Mesendoderm (in vitro differentiated cells): ENCODE results near the gene DAAM1.

Source experiments
- DNase-seq: peaks from one replicate; pipeline ENCODE4 v3.0.0; 2013
- H2AK5ac ChIP-seq: 2 replicates; pipeline ENCODE4 v1.6.1; 2013; ENCODE audit warnings: low read length, inconsistent platforms
- H2BK120ac ChIP-seq: 2 replicates; pipeline ENCODE4 v1.6.1; 2013; ENCODE audit warnings: low read depth, mild to moderate bottlenecking, low read length, moderate library complexity, mixed read lengths
- H2BK15ac ChIP-seq: replicated peaks from 2 replicates; pipeline ENCODE4 v1.6.1; 2013; ENCODE audit warnings: low read depth, mild to moderate bottlenecking, moderate library complexity
- H2BK5ac ChIP-seq: 2 replicates; pipeline ENCODE4 v1.6.1; 2013; ENCODE audit warnings: low read length, inconsistent platforms
- H3K18ac ChIP-seq: 2 replicates; pipeline ENCODE4 v1.6.1; 2013; ENCODE audit warnings: mild to moderate bottlenecking, low read length, mixed read lengths
- H3K23ac ChIP-seq: one replicate; pipeline ENCODE4 v1.6.1; 2013; ENCODE audit warnings: low read length
- H3K27ac ChIP-seq: 2 replicates; pipeline ENCODE4 v1.5.1; 2013; ENCODE audit warnings: low read depth, mild to moderate bottlenecking, inconsistent platforms, low read length, moderate library complexity
- H3K27me3 ChIP-seq: 2 replicates; pipeline ENCODE4 v1.6.1; 2013; ENCODE audit warnings: low read length, control low read depth, mild to moderate bottlenecking, inconsistent platforms; ENCODE audit not compliant: insufficient read depth, poor library complexity
- H3K36me3 ChIP-seq: 2 replicates; pipeline ENCODE4 v1.6.1; 2013; ENCODE audit warnings: low read length, inconsistent platforms; ENCODE audit not compliant: control insufficient read depth, insufficient read depth
- H3K4ac ChIP-seq: one replicate; pipeline ENCODE4 v1.6.1; 2013; ENCODE audit warnings: low read depth, mild to moderate bottlenecking, low read length, moderate library complexity
- H3K4me1 ChIP-seq: 2 replicates; pipeline ENCODE4 v1.6.1; 2013; ENCODE audit warnings: low read depth, low read length, inconsistent platforms; ENCODE audit not compliant: control insufficient read depth
- H3K4me2 ChIP-seq: 2 replicates; pipeline ENCODE4 v1.6.1; 2013; ENCODE audit warnings: low read length
- H3K4me3 ChIP-seq: 2 replicates; pipeline ENCODE4 v1.5.1; 2013; ENCODE audit warnings: mild to moderate bottlenecking, low read length
- H3K56ac ChIP-seq: one replicate; pipeline ENCODE4 v1.6.1; 2013; ENCODE audit warnings: low read length
- H3K79me1 ChIP-seq: 2 replicates; pipeline ENCODE4 v1.6.1; 2013; ENCODE audit warnings: low read length, inconsistent platforms
- H3K79me2 ChIP-seq: 2 replicates; pipeline ENCODE4 v1.6.1; 2013; ENCODE audit warnings: mild to moderate bottlenecking, low read length; ENCODE audit not compliant: control insufficient read depth, insufficient read depth
- H3K9ac ChIP-seq: 2 replicates; pipeline ENCODE4 v1.6.1; 2013; ENCODE audit warnings: low read length, inconsistent platforms
- H4K5ac ChIP-seq: one replicate; pipeline ENCODE4 v1.6.1; 2013; ENCODE audit warnings: low read length
- H4K8ac ChIP-seq: one replicate; pipeline ENCODE4 v1.6.1; 2013; ENCODE audit warnings: low read depth, mild to moderate bottlenecking, control low read depth, low read length, moderate library complexity
- WGBS: extraction: QIAGEN DNeasy Blood & Tissue Kit; methylation state at CpG from one replicate; pipeline ENCODE4 v1.1.7; 2013; ENCODE audit warnings: low lambda C conversion rate, missing lambda C conversion rate; ENCODE audit not compliant: insufficient coverage; ENCODE audit errors: extremely low coverage; 5-methylcytosine and 5-hydroxymethylcytosine counted together

Gene DAAM1

DNA sequence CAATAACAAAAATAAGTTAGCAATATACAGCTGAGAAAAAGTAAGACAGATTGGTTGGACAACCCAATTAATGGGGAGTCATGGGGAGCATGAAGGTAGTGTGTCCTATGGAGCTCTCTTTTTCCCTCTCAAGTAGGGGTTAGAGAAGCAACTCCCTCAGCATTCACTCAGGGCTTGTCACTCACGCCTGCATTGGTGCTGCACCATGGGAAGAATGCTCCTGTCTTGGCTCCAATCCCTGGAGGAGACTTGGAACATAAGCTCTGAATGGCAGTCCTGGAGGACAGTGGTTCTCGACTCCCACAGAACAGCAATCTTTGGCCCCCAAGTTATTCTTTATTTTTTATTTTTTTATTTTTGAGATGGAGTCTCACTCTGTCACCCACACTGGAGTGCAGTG is 113.8 kb downstream of the DAAM1 start:
- no CpG with 5 or more reads among the region's 2 CpGs for WGBS
- Histone ChIP-seq H4K8ac (no peak overlapping the region), H3K79me2 (no peaks in the 10 kb centered on the region), H2AK5ac (no peak overlapping the region), H2BK120ac (no peak overlapping the region), H3K9ac (no peak overlapping the region), H3K4me2 (no peak overlapping the region), H2BK15ac (no peak overlapping the region), H3K23ac (no peak overlapping the region), H3K79me1 (no peaks in the 10 kb centered on the region), H3K4me1 (no peaks in the 10 kb centered on the region), H3K27me3 (no peaks in the 10 kb centered on the region), H3K27ac (no peak overlapping the region), H2BK5ac (no peak overlapping the region), H3K56ac (no peak overlapping the region), H4K5ac (no peak overlapping the region), H3K36me3 (no peaks in the 10 kb centered on the region), H3K18ac (no peak overlapping the region), H3K4ac (no peak overlapping the region), H3K4me3 (no peak overlapping the region)
- DNase-seq: no peak

DNA sequence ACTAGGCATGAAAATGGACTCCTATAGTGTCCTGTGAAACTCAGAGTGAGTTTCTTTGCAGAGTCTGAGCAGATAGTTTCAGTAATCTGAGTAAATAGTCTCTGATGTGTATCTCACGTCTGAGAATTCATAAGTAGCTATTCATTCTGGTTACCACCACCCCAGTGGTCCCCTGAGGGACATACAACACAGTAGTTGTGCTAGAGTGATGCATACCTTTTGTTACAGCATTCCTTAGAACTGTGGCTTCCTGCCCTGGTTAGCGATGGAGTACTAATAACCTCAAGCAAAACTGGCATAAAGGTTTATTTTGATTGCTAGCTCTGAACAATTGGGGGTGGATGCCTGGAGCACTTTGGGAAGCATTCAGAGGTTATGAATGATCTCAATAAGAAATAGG is 114.7 kb downstream of the DAAM1 start:
- no peak overlapping the region for H3K4ac ChIP-seq
- H3K36me3 ChIP-seq: no peaks in the 10 kb centered on the region
- H3K9ac ChIP-seq: no peak overlapping the region
- peak; percentile 27 for DNase-seq
- no peak overlapping the region for H3K27ac ChIP-seq
- no peak overlapping the region for H3K23ac ChIP-seq
- H4K8ac ChIP-seq: no peak overlapping the region
- H3K18ac ChIP-seq: no peak overlapping the region
- no peak overlapping the region for H3K4me2 ChIP-seq
- H3K4me1 ChIP-seq: no peaks in the 10 kb centered on the region
- H3K79me1 ChIP-seq: no peaks in the 10 kb centered on the region
- no peak overlapping the region for H2BK15ac ChIP-seq
- H4K5ac ChIP-seq: no peak overlapping the region
- no peaks in the 10 kb centered on the region for H3K79me2 ChIP-seq
- H3K4me3 ChIP-seq: no peak overlapping the region
- no peak overlapping the region for H2BK5ac ChIP-seq
- no peaks in the 10 kb centered on the region for H3K27me3 ChIP-seq
- no CpG with 5 or more reads among the region's 2 CpGs for WGBS
- no peak overlapping the region for H2BK120ac ChIP-seq
- no peak overlapping the region for H2AK5ac ChIP-seq
- no peak overlapping the region for H3K56ac ChIP-seq

DNA sequence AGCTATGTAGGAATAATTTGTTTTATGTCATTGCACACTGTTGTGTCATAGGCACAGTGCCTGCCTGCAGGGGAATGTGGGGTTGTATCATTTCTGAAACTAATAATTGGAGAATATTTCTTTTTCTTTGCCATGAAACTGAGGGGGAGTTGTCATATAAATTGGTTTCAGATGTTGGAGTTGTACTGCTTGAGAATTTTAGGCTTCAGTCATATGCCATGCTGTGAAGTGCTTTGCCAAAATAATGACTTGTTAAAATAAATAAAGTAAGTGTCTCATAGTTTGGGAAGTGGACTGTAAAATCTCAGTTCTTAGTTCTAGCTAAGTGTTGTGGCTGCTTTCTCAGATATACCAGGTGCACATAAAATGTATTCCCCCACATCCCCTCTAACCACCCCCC is 116.8 kb downstream of the DAAM1 start:
- no peak for DNase-seq
- Histone ChIP-seq H3K23ac (peak overlapping the region; percentile 20), H2AK5ac (no peak overlapping the region), H3K56ac (peak overlapping the region; percentile 22), H3K18ac (no peak overlapping the region), H4K5ac (no peak overlapping the region), H2BK5ac (no peak overlapping the region), H3K79me2 (no peaks in the 10 kb centered on the region), H3K27me3 (no peaks in the 10 kb centered on the region), H2BK15ac (no peak overlapping the region), H4K8ac (no peak overlapping the region), H3K27ac (no peak overlapping the region), H3K4me2 (no peak overlapping the region), H3K9ac (no peak overlapping the region), H3K36me3 (no peaks in the 10 kb centered on the region), H3K4me1 (no peaks in the 10 kb centered on the region), H3K4ac (no peak overlapping the region), H3K4me3 (no peak overlapping the region), H2BK120ac (no peak overlapping the region), H3K79me1 (no peaks in the 10 kb centered on the region)

DNA sequence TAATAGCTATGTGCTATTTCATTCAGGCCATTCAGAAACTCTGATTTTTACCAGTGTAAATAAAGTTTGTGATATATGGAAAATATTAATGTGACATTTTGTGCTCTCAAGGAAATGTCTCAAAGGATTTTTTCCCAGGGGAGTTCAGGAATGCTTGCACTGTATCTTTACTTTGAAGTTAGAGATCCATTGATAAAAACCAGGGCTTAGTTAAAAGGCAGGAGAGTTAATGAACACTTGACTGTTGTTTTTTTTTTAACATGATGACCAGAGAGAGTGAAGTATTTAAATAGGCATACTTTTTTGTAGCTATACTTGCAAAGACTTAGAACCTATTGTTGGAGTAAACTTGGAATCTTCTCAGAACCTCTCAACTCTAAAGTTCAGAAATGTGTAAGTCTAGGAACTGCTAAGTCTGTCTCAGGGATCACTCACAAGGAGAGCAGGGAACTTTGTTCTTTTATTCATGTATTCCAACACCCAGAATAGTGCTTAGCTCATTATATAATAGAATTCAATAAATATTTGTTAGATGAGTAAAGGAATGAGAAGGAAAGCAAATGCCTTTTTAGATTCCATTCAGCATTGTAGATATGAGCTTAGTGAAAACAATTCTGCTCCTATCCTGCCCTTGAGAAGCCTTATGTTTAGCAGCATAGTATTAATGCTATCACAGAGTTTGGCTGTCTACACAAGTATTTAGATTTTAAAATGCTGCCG is 117.5 kb downstream of the DAAM1 start:
- Histone ChIP-seq H3K4me2 (no peak overlapping the region), H4K5ac (no peak overlapping the region), H2BK120ac (no peak overlapping the region), H3K79me1 (no peaks in the 10 kb centered on the region), H4K8ac (no peak overlapping the region), H3K4ac (no peak overlapping the region), H3K27me3 (no peaks in the 10 kb centered on the region), H3K56ac (no peak overlapping the region), H3K79me2 (no peaks in the 10 kb centered on the region), H3K36me3 (no peaks in the 10 kb centered on the region), H3K4me1 (no peaks in the 10 kb centered on the region), H3K18ac (no peak overlapping the region), H2AK5ac (no peak overlapping the region), H3K9ac (no peak overlapping the region), H3K4me3 (no peak overlapping the region), H2BK5ac (no peak overlapping the region), H2BK15ac (no peak overlapping the region), H3K23ac (no peak overlapping the region), H3K27ac (no peak overlapping the region)
- no peak for DNase-seq
- WGBS: no CpG with 5 or more reads among the region's 1 CpG

DNA sequence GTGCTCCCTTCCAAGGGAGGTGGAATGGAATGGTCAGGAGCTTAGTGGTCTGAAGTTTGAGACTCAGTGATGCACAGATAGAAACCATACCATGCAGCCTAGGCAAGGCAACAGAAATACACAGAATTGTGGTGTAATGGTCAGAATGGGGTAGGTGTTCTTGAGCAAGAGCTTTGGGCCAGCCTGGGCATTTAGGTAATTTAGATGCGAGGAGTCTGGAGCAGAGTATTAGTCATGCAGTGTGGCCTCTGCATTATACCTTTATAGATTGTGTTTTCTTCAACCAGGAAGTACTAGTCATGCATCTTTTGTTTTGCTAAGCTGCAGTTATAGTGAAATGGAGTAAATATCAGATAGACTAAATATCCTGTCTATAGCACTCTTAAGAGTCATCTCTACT is 118.3 kb downstream of the DAAM1 start:
- Histone ChIP-seq H4K5ac (no peak overlapping the region), H3K18ac (peak overlapping the region; percentile 9), H2BK120ac (no peak overlapping the region), H2BK15ac (no peak overlapping the region), H3K4me2 (no peak overlapping the region), H3K9ac (no peak overlapping the region), H3K27me3 (no peaks in the 10 kb centered on the region), H3K36me3 (no peaks in the 10 kb centered on the region), H3K23ac (no peak overlapping the region), H3K4ac (no peak overlapping the region), H3K79me1 (no peaks in the 10 kb centered on the region), H2BK5ac (no peak overlapping the region), H3K56ac (no peak overlapping the region), H2AK5ac (no peak overlapping the region), H3K79me2 (no peaks in the 10 kb centered on the region), H4K8ac (no peak overlapping the region), H3K4me3 (no peak overlapping the region), H3K27ac (no peak overlapping the region), H3K4me1 (no peaks in the 10 kb centered on the region)
- no CpG with 5 or more reads among the region's 1 CpG for WGBS
- peak; percentile 32 for DNase-seq

DNA sequence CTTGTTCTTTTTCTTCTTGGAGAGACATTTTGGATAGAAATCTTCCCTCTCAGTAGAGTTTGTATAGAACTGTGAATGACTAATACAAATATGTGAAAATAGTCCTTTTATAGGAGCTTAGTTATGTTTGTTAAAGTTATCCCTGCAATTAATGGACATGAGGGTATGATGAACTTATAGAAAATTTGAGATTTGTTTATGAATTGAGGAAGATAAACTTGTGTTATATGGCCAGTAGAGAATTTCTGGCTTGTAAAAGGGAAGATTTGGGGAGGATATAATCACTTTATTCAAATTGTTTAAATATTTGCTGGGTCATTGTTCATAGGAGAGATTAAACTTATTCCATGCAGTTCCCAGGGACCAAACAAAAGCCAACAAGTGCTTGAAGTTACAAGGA is 119.6 kb downstream of the DAAM1 start:
- H2BK5ac ChIP-seq: no peak overlapping the region
- DNase-seq: no peak
- no peaks in the 10 kb centered on the region for H3K36me3 ChIP-seq
- H3K56ac ChIP-seq: no peak overlapping the region
- no peaks in the 10 kb centered on the region for H3K79me1 ChIP-seq
- no peak overlapping the region for H3K4me2 ChIP-seq
- no peak overlapping the region for H2BK120ac ChIP-seq
- no peaks in the 10 kb centered on the region for H3K79me2 ChIP-seq
- H4K8ac ChIP-seq: no peak overlapping the region
- H3K27me3 ChIP-seq: no peaks in the 10 kb centered on the region
- H2BK15ac ChIP-seq: no peak overlapping the region
- no peak overlapping the region for H2AK5ac ChIP-seq
- H3K4me1 ChIP-seq: no peaks in the 10 kb centered on the region
- no peak overlapping the region for H3K18ac ChIP-seq
- no peak overlapping the region for H3K23ac ChIP-seq
- H3K27ac ChIP-seq: no peak overlapping the region
- no peak overlapping the region for H4K5ac ChIP-seq
- H3K4me3 ChIP-seq: no peak overlapping the region
- no peak overlapping the region for H3K4ac ChIP-seq
- no peak overlapping the region for H3K9ac ChIP-seq
